Mesothelial cell of epicardium (in vitro differentiated cells): ENCODE measurements around the gene NR0B2. TPM values are rescaled to one million over a fixed set of nuclear protein-coding genes. Genes with fewer than 3 reads are reported as not detected.
A peak's percentile ranks its signal among the peaks of the same experiment; 100 is the strongest.

Experiments used
- DNase-seq, 2 experiments: peaks; one replicate each; pipeline ENCODE4 v3.0.0; 2021; ENCODE audit warnings: low spot score in 2 of 2; ENCODE audit not compliant: unreplicated experiment in 2 of 2
- H3K27ac Mint-ChIP-seq: 2 replicates; pipeline ENCODE4 v1.8.0; 2021; ENCODE audit warnings: mixed read lengths
- H3K27me3 Mint-ChIP-seq: 2 replicates; pipeline ENCODE4 v1.8.0; 2021; ENCODE audit warnings: low read depth, mixed read lengths
- H3K36me3 Mint-ChIP-seq: 2 replicates; pipeline ENCODE4 v1.8.0; 2021; ENCODE audit warnings: mixed read lengths
- H3K4me1 Mint-ChIP-seq: 2 replicates; pipeline ENCODE4 v1.8.0; 2021; ENCODE audit warnings: mixed read lengths
- H3K4me3 Mint-ChIP-seq: 2 replicates; pipeline ENCODE4 v1.8.0; 2021; ENCODE audit warnings: mild to moderate bottlenecking, moderate library complexity, mixed read lengths
- H3K9me3 Mint-ChIP-seq: 2 replicates; pipeline ENCODE4 v1.8.0; 2021; ENCODE audit warnings: mixed read lengths
- total RNA-seq: library from RNA; stranded (reverse); gene quantifications from 3 replicates; pipeline ENCODE4 v1.2.1, GENCODE V29; 2021
- TF ChIP-seq, protein P1 (sequence below): fragments of 200-600 bp; sonication (generic); IDR thresholded peaks from one replicate; pipeline ENCODE4 v1.5.0; 2021; ENCODE audit warnings: antibody characterized with exemption; ENCODE audit not compliant: unreplicated experiment

The NR0B2 gene
- total RNA-seq, 1 donor from 2014 or later, result not detected

DNA sequence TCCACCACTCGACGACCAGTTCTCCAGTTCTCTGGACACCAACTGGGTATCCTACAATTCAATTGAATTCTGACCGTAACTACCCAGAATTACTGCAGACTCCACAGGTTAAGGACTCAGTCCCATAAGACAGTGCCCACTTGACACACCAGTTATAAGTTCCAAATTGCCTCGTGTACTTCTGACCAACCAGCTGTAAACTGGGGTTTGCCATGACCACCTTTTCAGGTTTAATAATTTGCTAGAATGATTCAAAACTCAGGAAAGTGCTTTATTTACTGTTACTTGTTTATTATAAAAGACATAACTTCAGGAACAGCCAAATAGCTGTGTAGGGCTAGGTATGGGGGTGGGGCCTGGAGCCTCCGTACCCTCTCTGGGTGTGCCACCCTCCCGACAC, 23.0 kb upstream of the NR0B2 start:
- Mint-ChIP-seq H3K4me1 (no peaks in the 10 kb centered on the region), H3K4me3 (no peak overlapping the region), H3K27me3 (no peaks in the 10 kb centered on the region), H3K9me3 (no peaks in the 10 kb centered on the region), H3K27ac (no peak overlapping the region), H3K36me3 (peaks cover 23% of the 10 kb centered on the region)
- TF ChIP-seq, protein P1, sequence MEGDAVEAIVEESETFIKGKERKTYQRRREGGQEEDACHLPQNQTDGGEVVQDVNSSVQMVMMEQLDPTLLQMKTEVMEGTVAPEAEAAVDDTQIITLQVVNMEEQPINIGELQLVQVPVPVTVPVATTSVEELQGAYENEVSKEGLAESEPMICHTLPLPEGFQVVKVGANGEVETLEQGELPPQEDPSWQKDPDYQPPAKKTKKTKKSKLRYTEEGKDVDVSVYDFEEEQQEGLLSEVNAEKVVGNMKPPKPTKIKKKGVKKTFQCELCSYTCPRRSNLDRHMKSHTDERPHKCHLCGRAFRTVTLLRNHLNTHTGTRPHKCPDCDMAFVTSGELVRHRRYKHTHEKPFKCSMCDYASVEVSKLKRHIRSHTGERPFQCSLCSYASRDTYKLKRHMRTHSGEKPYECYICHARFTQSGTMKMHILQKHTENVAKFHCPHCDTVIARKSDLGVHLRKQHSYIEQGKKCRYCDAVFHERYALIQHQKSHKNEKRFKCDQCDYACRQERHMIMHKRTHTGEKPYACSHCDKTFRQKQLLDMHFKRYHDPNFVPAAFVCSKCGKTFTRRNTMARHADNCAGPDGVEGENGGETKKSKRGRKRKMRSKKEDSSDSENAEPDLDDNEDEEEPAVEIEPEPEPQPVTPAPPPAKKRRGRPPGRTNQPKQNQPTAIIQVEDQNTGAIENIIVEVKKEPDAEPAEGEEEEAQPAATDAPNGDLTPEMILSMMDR, result no peak
- no peak for DNase-seq

DNA sequence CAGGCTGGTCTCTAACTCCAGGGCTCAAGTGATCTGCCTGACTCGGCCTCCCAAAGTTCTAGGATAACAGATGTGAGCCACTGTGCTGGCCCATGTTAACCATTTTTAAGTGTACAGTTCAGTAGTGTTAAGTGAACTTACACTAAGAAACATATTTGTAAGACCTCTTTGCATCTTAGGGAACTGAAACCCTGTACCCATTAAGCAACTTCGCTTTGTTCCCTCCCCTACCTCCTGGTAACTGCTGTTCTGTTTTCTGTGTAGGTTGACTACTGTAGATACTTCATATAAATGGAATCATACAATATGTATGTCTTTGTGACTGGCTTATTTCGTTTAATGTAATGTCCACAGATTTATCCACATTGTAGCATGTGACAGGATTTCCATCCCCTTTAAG, 18.8 kb upstream of the NR0B2 start:
- Mint-ChIP-seq H3K27ac (no peak overlapping the region), H3K4me1 (no peaks in the 10 kb centered on the region)
- no peak for DNase-seq

DNA sequence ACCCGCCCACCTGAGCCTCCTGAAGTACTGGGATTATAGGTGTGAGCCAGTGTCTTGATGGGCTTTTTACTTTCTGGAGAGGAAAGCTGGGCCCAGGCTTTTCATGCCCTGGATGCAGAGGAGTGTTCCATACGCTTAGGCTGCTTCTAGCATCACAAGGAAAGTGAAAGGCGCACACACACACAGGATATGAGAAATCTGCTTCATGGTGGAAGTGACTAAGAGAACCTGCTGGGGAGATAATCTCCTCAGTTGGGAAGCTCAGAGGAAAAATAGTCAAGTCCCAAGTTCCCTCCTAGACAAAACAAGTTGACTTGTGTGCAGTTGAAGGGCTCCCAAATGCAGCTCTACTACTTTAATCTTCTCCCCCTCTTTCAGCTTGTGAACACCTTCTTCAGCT, 9.9 kb upstream of the NR0B2 start:
- peaks cover 22% of the 10 kb centered on the region for H3K4me1 Mint-ChIP-seq

More for the DNA sequence above, 18.8 kb upstream of the NR0B2 start:
- H3K9me3 Mint-ChIP-seq, result no peaks in the 10 kb centered on the region
- no peaks in the 10 kb centered on the region for H3K27me3 Mint-ChIP-seq
- H3K4me3 Mint-ChIP-seq, result no peak overlapping the region
- H3K36me3 Mint-ChIP-seq, result peaks cover 32% of the 10 kb centered on the region
- TF ChIP-seq, protein P1, result no peak

DNA sequence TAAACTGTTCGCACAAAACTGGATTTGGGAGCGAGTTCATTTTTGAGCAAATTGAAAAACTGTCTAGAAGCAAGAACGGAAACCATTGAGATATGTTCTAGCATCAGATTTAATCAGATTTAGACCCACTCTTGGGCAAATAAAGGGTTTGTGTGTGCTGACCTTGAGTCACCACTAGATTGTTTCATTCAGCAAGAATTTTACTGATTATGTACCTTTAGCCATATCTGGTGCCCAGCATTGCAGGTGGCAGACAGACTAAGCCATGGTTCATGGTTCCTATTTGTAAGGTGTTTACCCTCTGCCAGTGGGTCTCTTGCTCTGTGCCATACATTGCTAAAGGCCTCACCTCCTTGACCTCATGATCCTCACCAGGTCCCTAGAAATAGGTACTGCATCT, 9.1 kb upstream of the NR0B2 start:
- Mint-ChIP-seq H3K36me3 (peaks cover 10% of the 10 kb centered on the region), H3K4me1 (peaks cover 22% of the 10 kb centered on the region), H3K27me3 (no peaks in the 10 kb centered on the region), H3K4me3 (peak overlapping the region; percentile 96), H3K27ac (peak overlapping the region; percentile 32), H3K9me3 (no peaks in the 10 kb centered on the region)
- TF ChIP-seq, protein P1, result no peak
- DNase-seq, result no peak

More for the DNA sequence above, 9.9 kb upstream of the NR0B2 start:
- Mint-ChIP-seq H3K27ac (no peak overlapping the region), H3K27me3 (no peaks in the 10 kb centered on the region), H3K36me3 (peaks cover 18% of the 10 kb centered on the region), H3K9me3 (no peaks in the 10 kb centered on the region), H3K4me3 (no peak overlapping the region)
- TF ChIP-seq, protein P1, result no peak
- no peak for DNase-seq

DNA sequence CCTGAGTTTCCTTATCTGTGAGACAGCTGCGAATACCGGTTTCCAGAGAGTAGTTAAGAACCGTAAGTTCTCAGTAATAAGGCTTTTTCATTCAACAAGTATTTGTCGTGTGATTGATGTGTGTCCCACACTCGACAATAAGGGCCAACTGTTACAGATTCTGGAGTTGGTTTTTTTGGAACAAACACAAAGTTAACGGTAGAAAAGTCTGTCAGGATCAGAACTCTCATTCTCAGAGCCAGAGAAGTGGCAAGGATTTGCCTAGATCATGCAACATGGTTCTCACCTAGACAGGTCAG, 8.6 kb upstream of the NR0B2 start:
- no peak for DNase-seq
- H3K9me3 Mint-ChIP-seq, result no peaks in the 10 kb centered on the region
- no peak overlapping the region for H3K27ac Mint-ChIP-seq
- peaks cover 7% of the 10 kb centered on the region for H3K36me3 Mint-ChIP-seq
- peak overlapping the region; percentile 96 for H3K4me3 Mint-ChIP-seq
- H3K27me3 Mint-ChIP-seq, result no peaks in the 10 kb centered on the region
- TF ChIP-seq, protein P1, result no peak
- peaks cover 22% of the 10 kb centered on the region for H3K4me1 Mint-ChIP-seq
